ENCODE data around the gene ARFGAP3. TPM values are rescaled to one million over a fixed set of nuclear protein-coding genes. Genes with fewer than 3 reads are reported as not detected.

The ARFGAP3 gene
- total RNA-seq, 2 donors from 2014 or later = 52.9 to 68.9 TPM

DNA sequence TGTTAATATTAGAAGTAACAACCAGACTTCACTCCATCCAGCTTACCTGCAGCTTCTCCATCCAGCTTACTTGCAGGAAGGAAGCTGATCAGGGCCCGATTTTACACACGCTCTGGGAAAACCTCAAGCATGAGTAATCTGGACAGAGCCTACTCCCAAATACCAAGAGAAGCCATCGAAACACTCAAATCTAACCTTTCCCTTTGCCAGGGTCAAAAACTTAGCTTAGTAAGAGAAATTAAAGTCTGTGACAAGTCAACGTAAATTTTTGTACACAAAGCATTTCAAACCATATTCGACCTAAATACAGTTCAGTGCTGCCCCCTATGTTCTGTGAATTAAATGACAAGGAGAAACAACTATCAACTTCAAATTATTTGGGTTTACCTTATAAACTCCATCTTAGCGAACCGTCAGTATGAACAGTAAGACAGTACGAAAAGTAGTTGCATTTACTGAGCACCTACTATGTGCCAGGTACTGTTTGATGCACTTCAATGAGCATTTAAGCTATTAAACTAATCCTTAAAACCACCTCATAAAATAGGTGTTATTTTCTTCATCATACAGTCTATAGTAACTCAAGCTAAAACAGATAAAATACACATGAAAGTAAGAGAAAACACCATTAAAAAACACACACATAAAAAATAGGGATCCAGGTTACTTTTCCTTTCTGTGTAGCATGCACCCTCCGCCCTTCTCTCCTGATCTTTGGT lies 36.9 kb downstream of the ARFGAP3 start:
- ATAC-seq (ENCODE audit: insufficient number of reproducible peaks, low FRiP score, low read depth) = no peak
- TF ChIP-seq, protein P1, sequence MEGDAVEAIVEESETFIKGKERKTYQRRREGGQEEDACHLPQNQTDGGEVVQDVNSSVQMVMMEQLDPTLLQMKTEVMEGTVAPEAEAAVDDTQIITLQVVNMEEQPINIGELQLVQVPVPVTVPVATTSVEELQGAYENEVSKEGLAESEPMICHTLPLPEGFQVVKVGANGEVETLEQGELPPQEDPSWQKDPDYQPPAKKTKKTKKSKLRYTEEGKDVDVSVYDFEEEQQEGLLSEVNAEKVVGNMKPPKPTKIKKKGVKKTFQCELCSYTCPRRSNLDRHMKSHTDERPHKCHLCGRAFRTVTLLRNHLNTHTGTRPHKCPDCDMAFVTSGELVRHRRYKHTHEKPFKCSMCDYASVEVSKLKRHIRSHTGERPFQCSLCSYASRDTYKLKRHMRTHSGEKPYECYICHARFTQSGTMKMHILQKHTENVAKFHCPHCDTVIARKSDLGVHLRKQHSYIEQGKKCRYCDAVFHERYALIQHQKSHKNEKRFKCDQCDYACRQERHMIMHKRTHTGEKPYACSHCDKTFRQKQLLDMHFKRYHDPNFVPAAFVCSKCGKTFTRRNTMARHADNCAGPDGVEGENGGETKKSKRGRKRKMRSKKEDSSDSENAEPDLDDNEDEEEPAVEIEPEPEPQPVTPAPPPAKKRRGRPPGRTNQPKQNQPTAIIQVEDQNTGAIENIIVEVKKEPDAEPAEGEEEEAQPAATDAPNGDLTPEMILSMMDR (IDR thresholded peaks at IDR 0.05) = no peak
- no peak overlapping the region for H3K4me3 ChIP-seq
- H3K36me3 ChIP-seq = peaks cover 41% of the 10 kb centered on the region
- H3K4me1 ChIP-seq (ENCODE audit: control insufficient read depth in 1 of 2, low read depth in 2 of 2) = no peaks in the 10 kb centered on the region
- H3K27me3 ChIP-seq (replicated peaks; ENCODE audit: insufficient read depth) = no peaks in the 10 kb centered on the region
- H3K9me3 ChIP-seq = no peaks in the 10 kb centered on the region
- DNase-seq (ENCODE audit: low spot score) = no peak
- no peak overlapping the region for H3K27ac ChIP-seq

DNA sequence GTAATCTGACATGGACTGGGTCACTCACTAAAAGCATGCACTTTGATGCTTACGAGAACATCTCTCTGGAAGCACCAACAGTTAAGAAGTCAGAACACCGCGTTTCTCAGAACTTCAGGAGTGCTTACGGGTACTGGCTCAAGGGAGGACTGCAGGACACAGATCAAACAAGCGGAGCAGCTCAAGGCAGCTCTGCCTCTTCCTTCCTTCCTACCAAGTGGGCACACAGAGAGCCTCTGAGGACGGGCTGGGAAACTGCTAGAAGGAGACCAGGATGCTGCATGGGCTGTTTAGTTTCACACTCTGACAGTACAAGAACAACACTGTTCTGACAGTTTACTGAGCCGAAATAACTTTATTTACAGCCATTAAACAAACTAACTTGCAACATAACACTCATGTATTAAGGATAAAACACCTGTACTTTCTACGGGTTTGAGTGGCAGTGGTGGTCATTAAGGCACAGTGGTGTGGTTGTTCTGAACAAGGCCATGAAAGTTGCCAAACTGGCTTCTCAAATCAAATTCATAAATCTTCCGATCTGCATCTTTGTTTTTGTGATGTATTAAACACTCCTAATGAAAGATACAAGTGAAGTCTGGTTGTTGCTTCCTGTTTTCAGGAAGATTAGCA lies 37.5 kb downstream of the ARFGAP3 start:
- Histone ChIP-seq H3K9me3 (no peaks in the 10 kb centered on the region), H3K4me3 (no peak overlapping the region), H3K36me3 (peaks cover 38% of the 10 kb centered on the region), H3K4me1 (ENCODE audit: control insufficient read depth in 1 of 2, low read depth in 2 of 2) (no peaks in the 10 kb centered on the region), H3K27me3 (replicated peaks; ENCODE audit: insufficient read depth) (no peaks in the 10 kb centered on the region), H3K27ac (peak overlapping the region in 1 of 2 donors; percentile 12)
- ATAC-seq (ENCODE audit: insufficient number of reproducible peaks, low FRiP score, low read depth) (no peak), DNase-seq (ENCODE audit: low spot score) (no peak)
- TF ChIP-seq, protein P1 (IDR thresholded peaks at IDR 0.05) = no peak

DNA sequence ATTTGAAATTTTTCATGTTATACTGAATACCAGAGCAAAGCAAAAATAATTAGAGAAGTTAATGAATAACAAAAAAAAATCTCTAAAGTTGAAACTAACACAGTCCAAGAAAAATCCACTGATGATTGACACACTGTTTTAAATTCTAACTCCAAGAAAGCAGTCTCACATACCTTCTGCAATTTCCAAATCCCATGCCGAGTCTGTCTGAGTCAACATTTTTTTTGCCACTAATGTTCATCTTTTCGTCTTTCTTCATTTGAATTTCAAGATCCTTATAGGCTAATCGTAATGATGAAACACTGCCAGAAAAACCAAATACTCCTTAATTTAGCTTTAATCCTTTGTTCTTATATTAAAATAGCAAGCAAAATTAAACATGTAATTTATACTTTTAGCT lies 39.5 kb downstream of the ARFGAP3 start:
- Histone ChIP-seq H3K4me1 (ENCODE audit: control insufficient read depth in 1 of 2, low read depth in 2 of 2) (no peaks in the 10 kb centered on the region), H3K36me3 (peaks cover 41% of the 10 kb centered on the region), H3K27me3 (replicated peaks; ENCODE audit: insufficient read depth) (no peaks in the 10 kb centered on the region), H3K9me3 (no peaks in the 10 kb centered on the region), H3K27ac (no peak overlapping the region), H3K4me3 (no peak overlapping the region)
- TF ChIP-seq, protein P1 (IDR thresholded peaks at IDR 0.05) = no peak
- no peak for ATAC-seq (ENCODE audit: insufficient number of reproducible peaks, low FRiP score, low read depth)
- no peak for DNase-seq (ENCODE audit: low spot score)

DNA sequence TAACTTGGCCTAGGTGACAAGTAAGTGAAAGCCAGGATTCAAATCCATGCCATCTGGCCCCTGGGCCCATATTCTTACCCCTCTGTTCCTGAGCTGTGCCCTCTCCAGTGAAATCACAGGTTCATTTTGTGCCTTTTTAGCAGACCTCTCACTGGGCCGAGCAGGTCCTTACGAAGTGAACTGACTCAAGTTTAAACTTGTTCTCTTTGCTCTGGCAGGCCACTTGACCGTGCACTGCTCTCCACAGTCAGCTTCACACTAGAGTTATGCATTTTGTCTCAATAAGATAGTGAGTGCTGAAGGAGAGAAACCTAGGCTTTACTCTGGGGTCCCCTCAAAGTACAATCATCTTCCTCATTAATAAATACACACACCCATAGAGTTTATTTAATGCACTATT lies 40.7 kb downstream of the ARFGAP3 start:
- ATAC-seq (ENCODE audit: insufficient number of reproducible peaks, low FRiP score, low read depth) = no peak
- H3K4me1 ChIP-seq (ENCODE audit: control insufficient read depth in 1 of 2, low read depth in 2 of 2) = no peaks in the 10 kb centered on the region
- H3K27me3 ChIP-seq (replicated peaks; ENCODE audit: insufficient read depth) = no peaks in the 10 kb centered on the region
- no peak for DNase-seq (ENCODE audit: low spot score)
- peaks cover 36% of the 10 kb centered on the region for H3K36me3 ChIP-seq
- no peak overlapping the region for H3K4me3 ChIP-seq
- H3K27ac ChIP-seq = no peak overlapping the region
- TF ChIP-seq, protein P1 (IDR thresholded peaks at IDR 0.05) = no peak
- no peaks in the 10 kb centered on the region for H3K9me3 ChIP-seq

DNA sequence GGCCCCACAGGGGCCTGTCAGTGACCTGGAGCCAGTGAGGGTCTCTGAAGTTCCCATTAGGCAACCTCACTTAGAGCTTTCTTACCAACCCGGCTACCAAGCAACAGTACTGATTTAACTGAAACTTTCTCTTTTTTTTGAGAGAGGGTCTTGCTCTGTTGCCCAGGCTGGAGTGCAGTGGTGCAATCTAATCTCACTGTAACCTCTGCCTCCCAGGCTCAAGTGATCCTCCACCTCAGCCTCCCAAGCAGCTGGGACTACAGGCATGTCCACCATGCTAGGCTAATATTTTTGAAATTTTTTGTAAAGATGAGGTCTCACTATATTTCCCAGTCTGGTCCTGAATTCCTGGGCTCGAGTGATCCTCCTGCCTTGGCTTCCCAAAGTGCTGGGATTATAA lies 42.5 kb downstream of the ARFGAP3 start:
- TF ChIP-seq, protein P1 (IDR thresholded peaks at IDR 0.05) = no peak
- no peak overlapping the region for H3K27ac ChIP-seq
- no peak for DNase-seq (ENCODE audit: low spot score)
- H3K36me3 ChIP-seq = peaks cover 45% of the 10 kb centered on the region
- H3K4me3 ChIP-seq = no peak overlapping the region
- no peaks in the 10 kb centered on the region for H3K9me3 ChIP-seq
- H3K27me3 ChIP-seq (replicated peaks; ENCODE audit: insufficient read depth) = no peaks in the 10 kb centered on the region
- H3K4me1 ChIP-seq (ENCODE audit: control insufficient read depth in 1 of 2, low read depth in 2 of 2) = no peaks in the 10 kb centered on the region
- ATAC-seq (ENCODE audit: insufficient number of reproducible peaks, low FRiP score, low read depth) = no peak
